Left renal pelvis (tissue), 4 donors: ENCODE results near the gene PIK3AP1. TPM values are rescaled to one million over a fixed set of nuclear protein-coding genes. Genes with fewer than 3 reads are reported as not detected.
"Not testable (repeated sequence)": the region's sequence is repeated elsewhere in the genome, so short reads cannot be mapped to it uniquely, and the experiment has no call there.

Experiments
- DNase-seq, 4 donors: peaks; one replicate each; pipeline ENCODE4 v3.0.0-alpha.2; 2013; ENCODE audit warnings: low read depth in 4 of 4, low spot score in 3 of 4
- polyA plus RNA-seq, 4 donors: library from polyadenylated mRNA; unstranded; fragments of 120-200 nt; gene quantifications; one replicate each; pipeline ENCODE4 v1.2.1, GENCODE V29; 2013; ENCODE audit not compliant: insufficient read length in 4 of 4

The PIK3AP1 gene
- polyA plus RNA-seq, 4 donors: 4.5 to 5.2 (median 4.7) TPM

- not testable (repeated sequence) for DNase-seq
Observed at GRCh38 chr10:96737307-96737902, 17.1 kb upstream of the PIK3AP1 start.

GRCh38 chr10:96724621-96725020 lies 4.3 kb upstream of the PIK3AP1 start:
- no peak for DNase-seq

GRCh38 chr10:96721207-96721572 lies 876 bp upstream of the PIK3AP1 start:
- DNase-seq: no peak

GRCh38 chr10:96719850-96720421 lies 378 bp downstream of the PIK3AP1 start:
- peak in 1 of 4 donors; percentile 19 for DNase-seq

GRCh38 chr10:96719200-96719599 lies 1.1 kb downstream of the PIK3AP1 start:
- no peak for DNase-seq

GRCh38 chr10:96718304-96718990 lies 1.9 kb downstream of the PIK3AP1 start:
- no peak for DNase-seq

- no peak for DNase-seq
Observed at GRCh38 chr10:96716390-96716789, 3.9 kb downstream of the PIK3AP1 start.

- DNase-seq: no peak
Observed at GRCh38 chr10:96714746-96715255, 5.5 kb downstream of the PIK3AP1 start.

GRCh38 chr10:96714031-96714590 lies 6.2 kb downstream of the PIK3AP1 start:
- DNase-seq: no peak

GRCh38 chr10:96712662-96713271 lies 7.5 kb downstream of the PIK3AP1 start:
- no peak for DNase-seq

GRCh38 chr10:96711048-96711728 lies 9.1 kb downstream of the PIK3AP1 start:
- DNase-seq: no peak

GRCh38 chr10:96709525-96709924 lies 10.8 kb downstream of the PIK3AP1 start:
- DNase-seq: no peak

- no peak for DNase-seq
Observed at GRCh38 chr10:96708996-96709395, 11.3 kb downstream of the PIK3AP1 start.

GRCh38 chr10:96708456-96708855 lies 11.9 kb downstream of the PIK3AP1 start:
- DNase-seq: no peak

GRCh38 chr10:96706331-96706853 lies 13.9 kb downstream of the PIK3AP1 start:
- DNase-seq: no peak

- no peak for DNase-seq
Observed at GRCh38 chr10:96705134-96705533, 15.2 kb downstream of the PIK3AP1 start.

- DNase-seq: no peak
Observed at GRCh38 chr10:96704563-96704962, 15.8 kb downstream of the PIK3AP1 start.

- no peak for DNase-seq
Observed at GRCh38 chr10:96703358-96703757, 17.0 kb downstream of the PIK3AP1 start.

- no peak for DNase-seq
Observed at GRCh38 chr10:96701265-96701664, 19.0 kb downstream of the PIK3AP1 start.

- DNase-seq: no peak
Observed at GRCh38 chr10:96700374-96701099, 19.8 kb downstream of the PIK3AP1 start.
